Panc1 (cell line): ENCODE measurements around the gene GTSF1L. TPM values are rescaled to one million over a fixed set of nuclear protein-coding genes. Genes with fewer than 3 reads are reported as not detected.

Source experiments
- ATAC-seq: fragments of 200-7000 bp; cut with Tn5 transposase; 2 replicates; pipeline ENCODE4 v1.9.1; 2020; ENCODE audit warnings: mild to moderate bottlenecking, moderate library complexity
- BruUV-seq: library from RNA; stranded (reverse); fragments of 400-500 nt; replicated peaks from 2 replicates; lab custom pipeline; 2021; lab: Mats Ljungman, UMichigan
- CTCF ChIA-PET: fragments of 300-600 bp; sonication (Branson Sonifier 250); formaldehyde crosslinking; loops from one replicate; lab custom pipeline; 2022; ENCODE audit warnings: antibody characterized with exemption; lab: Charles Lee
- POLR2A ChIA-PET: fragments of 300-600 bp; sonication (Branson Sonifier 250); formaldehyde crosslinking; loops from one replicate; lab custom pipeline; 2022; ENCODE audit warnings: antibody characterized with exemption; lab: Charles Lee
- DNase-seq: peaks from one replicate; pipeline ENCODE4 v3.0.0-alpha.2; 2010; ENCODE audit warnings: low read depth, low spot score
- H3K27ac ChIP-seq: 2 replicates; pipeline ENCODE4 v1.5.1; 2011; ENCODE audit warnings: mild to moderate bottlenecking, low read length, inconsistent platforms
- H3K27me3 ChIP-seq: fragments of 200-500 bp; sonication (Bioruptor generic); 2 replicates; pipeline ENCODE4 v1.6.0; 2014; ENCODE audit warnings: low read length, inconsistent platforms; ENCODE audit not compliant: control insufficient read depth, insufficient read depth
- H3K36me3 ChIP-seq: fragments of 200-500 bp; sonication (Bioruptor generic); 2 replicates; pipeline ENCODE4 v1.5.1; 2014; ENCODE audit warnings: inconsistent platforms, mild to moderate bottlenecking, low read length, moderate library complexity; ENCODE audit not compliant: control insufficient read depth, insufficient read depth
- H3K4me1 ChIP-seq: 2 replicates; pipeline ENCODE4 v1.5.1; 2011; ENCODE audit warnings: inconsistent platforms, mild to moderate bottlenecking, low read length, moderate library complexity; ENCODE audit not compliant: control insufficient read depth, insufficient read depth
- H3K4me3 ChIP-seq, 2 experiments: 2 replicates each; pipeline ENCODE4 v1.5.1; 2011 to 2012; ENCODE audit warnings: low read depth in 2 of 2, low read length in 2 of 2, mild to moderate bottlenecking in 2 of 2, inconsistent platforms in 1 of 2, moderate library complexity in 1 of 2
- H3K9me3 ChIP-seq: fragments of 200-500 bp; sonication (Bioruptor generic); 2 replicates; pipeline ENCODE4 v1.5.1; 2014; ENCODE audit warnings: low read depth, mild to moderate bottlenecking, inconsistent platforms, low read length, moderate library complexity; ENCODE audit not compliant: control insufficient read depth, insufficient read depth
- POLR2AphosphoS5 ChIP-seq: IDR thresholded peaks from 2 replicates; pipeline ENCODE4 v1.6.1; 2012; ENCODE audit warnings: mild to moderate bottlenecking, low read depth, low read length, moderate library complexity
- REST ChIP-seq, 2 experiments: IDR thresholded peaks; 2 replicates each; pipeline ENCODE4 v1.6.1; 2011 to 2012; ENCODE audit warnings: low read depth in 2 of 2, control low read depth in 1 of 2, low read length in 1 of 2, mild to moderate bottlenecking in 1 of 2, moderate library complexity in 1 of 2; ENCODE audit not compliant: insufficient read depth in 1 of 2
- SIN3A ChIP-seq: IDR thresholded peaks from 2 replicates; pipeline ENCODE4 v1.6.1; 2012; ENCODE audit warnings: low read depth, mild to moderate bottlenecking, low read length, moderate library complexity, borderline replicate concordance; ENCODE audit not compliant: insufficient read depth
- TCF7L2 ChIP-seq: IDR thresholded peaks from 2 replicates; pipeline ENCODE4 v1.6.1; 2011; ENCODE audit warnings: mild to moderate bottlenecking, low read depth, low read length, inconsistent platforms
- in situ Hi-C: cut with HindIII; loops from 2 replicates; pipeline ENCODE4 v1.10.0; 2016; ENCODE audit warnings: low sequenced_read_pairs, low pct_unique_long_range_greater_than_20kb
- intact Hi-C: fragments of 100-400 bp; cut with micrococcal nuclease; formaldehyde crosslinking; loops from one replicate; pipeline ENCODE4 v1.10.0; 2022; ENCODE audit not compliant: unreplicated experiment
- total RNA-seq: library from RNA; stranded (reverse); gene quantifications from one replicate; pipeline ENCODE4 v1.2.1, GENCODE V29; 2021; ENCODE audit not compliant: unreplicated experiment
- TF ChIP-seq, protein P1 (sequence below): fragments of 450-650 bp; IDR thresholded peaks from 2 replicates; pipeline ENCODE4 v1.5.1; 2017; ENCODE audit warnings: mild to moderate bottlenecking

The GTSF1L gene
- total RNA-seq, 1 experiment from 2014 or later: not detected

DNA sequence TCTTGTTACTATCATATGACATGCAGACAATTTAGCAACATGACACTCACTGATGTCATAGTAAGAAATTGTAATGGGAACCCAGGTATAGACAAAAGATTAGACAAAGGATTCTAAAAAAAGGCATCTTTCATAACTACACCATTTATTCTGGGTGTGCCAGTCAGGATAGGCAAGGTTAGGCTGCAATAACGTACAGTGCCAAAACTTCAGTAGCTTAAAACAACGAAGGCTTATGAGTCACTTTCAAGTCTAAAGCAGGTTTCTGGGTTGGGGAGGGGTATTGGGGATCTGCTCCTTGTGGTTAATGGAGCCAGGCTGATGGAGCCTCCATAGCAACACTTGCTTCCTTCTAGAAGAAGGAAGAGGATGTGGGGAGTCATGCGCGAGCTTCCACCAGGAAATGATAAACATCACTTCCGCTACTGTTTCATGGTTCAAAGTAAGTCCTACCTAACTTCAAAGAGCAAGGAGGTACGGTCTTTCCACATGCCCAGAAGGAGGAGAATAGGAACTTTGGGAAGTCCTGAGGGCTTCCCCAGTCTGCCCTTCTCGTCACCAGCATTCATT lies 2.0 kb upstream of the GTSF1L start:
- in situ Hi-C loops: no loop called here
- Histone ChIP-seq H3K4me3 (no peak overlapping the region), H3K27ac (no peak overlapping the region), H3K4me1 (no peaks in the 10 kb centered on the region), H3K27me3 (no peaks in the 10 kb centered on the region; the same call in 1 of the 2 replicates), H3K36me3 (no peaks in the 10 kb centered on the region), H3K9me3 (no peaks in the 10 kb centered on the region)
- DNase-seq (no peak), ATAC-seq (no peak)
- CTCF ChIA-PET: no interaction called here
- intact Hi-C loops: no loop called here
- POLR2A ChIA-PET: interaction anchor here (0.7 kb wide), 1 partner anchor 1223 kb away, joined by 3 read pairs; no protein-coding TSS in a partner anchor
- TF ChIP-seq TCF7L2 (no peak), POLR2AphosphoS5 (no peak), SIN3A (no peak), REST (IDR thresholded peaks at IDR 0.05; ENCODE audit: insufficient read depth in 1 of 2, low read depth in 2 of 2, low read length in 1 of 2) (no peak)
- TF ChIP-seq, protein P1, sequence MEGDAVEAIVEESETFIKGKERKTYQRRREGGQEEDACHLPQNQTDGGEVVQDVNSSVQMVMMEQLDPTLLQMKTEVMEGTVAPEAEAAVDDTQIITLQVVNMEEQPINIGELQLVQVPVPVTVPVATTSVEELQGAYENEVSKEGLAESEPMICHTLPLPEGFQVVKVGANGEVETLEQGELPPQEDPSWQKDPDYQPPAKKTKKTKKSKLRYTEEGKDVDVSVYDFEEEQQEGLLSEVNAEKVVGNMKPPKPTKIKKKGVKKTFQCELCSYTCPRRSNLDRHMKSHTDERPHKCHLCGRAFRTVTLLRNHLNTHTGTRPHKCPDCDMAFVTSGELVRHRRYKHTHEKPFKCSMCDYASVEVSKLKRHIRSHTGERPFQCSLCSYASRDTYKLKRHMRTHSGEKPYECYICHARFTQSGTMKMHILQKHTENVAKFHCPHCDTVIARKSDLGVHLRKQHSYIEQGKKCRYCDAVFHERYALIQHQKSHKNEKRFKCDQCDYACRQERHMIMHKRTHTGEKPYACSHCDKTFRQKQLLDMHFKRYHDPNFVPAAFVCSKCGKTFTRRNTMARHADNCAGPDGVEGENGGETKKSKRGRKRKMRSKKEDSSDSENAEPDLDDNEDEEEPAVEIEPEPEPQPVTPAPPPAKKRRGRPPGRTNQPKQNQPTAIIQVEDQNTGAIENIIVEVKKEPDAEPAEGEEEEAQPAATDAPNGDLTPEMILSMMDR: no peak
- no TSS peak for BruUV-seq

DNA sequence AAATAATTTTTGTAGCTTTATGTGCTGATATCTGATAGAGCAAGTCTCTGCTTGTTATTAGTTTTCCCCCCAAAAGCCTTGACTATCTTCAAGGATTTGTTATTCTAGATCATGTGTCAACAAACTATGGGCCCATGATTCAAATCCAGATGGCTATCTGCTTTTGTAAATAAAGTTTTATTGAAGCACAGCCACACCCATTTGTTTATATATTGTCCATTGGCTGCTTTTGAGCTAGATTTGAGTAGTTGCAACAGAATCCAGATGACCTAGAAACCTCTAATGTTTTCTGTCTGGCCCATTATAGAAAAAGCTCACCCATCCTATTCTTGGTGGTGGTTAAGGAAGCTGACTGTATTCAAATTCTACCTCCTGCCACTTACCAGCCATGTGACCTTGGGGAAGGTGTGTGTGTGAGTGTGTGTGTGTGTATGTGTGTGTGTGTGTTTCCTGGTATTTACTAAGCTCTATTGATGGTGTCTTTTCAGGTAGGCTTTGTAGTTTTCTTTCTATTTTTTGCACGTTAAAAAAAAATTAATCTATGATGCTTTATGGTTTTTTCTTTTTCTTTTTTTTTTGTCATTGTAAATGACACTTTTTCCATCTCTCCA lies 1.3 kb upstream of the GTSF1L start:
- no peak overlapping the region for H3K4me3 ChIP-seq
- H3K27ac ChIP-seq: no peak overlapping the region
- no TSS peak for BruUV-seq
- DNase-seq (no peak), ATAC-seq (no peak)
- no peaks in the 10 kb centered on the region for H3K36me3 ChIP-seq
- intact Hi-C loops (no loop called here), in situ Hi-C loops (no loop called here)
- POLR2A ChIA-PET: interaction anchor here (0.7 kb wide), 1 partner anchor 1223 kb away, joined by 3 read pairs; no protein-coding TSS in a partner anchor
- H3K9me3 ChIP-seq: no peaks in the 10 kb centered on the region
- no peaks in the 10 kb centered on the region for H3K4me1 ChIP-seq
- H3K27me3 ChIP-seq: no peaks in the 10 kb centered on the region; the same call in 1 of the 2 replicates
- CTCF ChIA-PET: no interaction called here
- TF ChIP-seq POLR2AphosphoS5: no peak
- TF ChIP-seq, protein P1: no peak
- no peak for TF ChIP-seq SIN3A
- no peak for TF ChIP-seq TCF7L2
- TF ChIP-seq REST (IDR thresholded peaks at IDR 0.05; ENCODE audit: insufficient read depth in 1 of 2, low read depth in 2 of 2, low read length in 1 of 2): no peak
